H9 (cell line): ENCODE data around the gene ANAPC15. TPM values are rescaled to one million over a fixed set of nuclear protein-coding genes. Genes with fewer than 3 reads are reported as not detected.

ENCODE experiments used
- DNase-seq: peaks from one replicate; pipeline ENCODE4 v3.0.0-alpha.2; 2017
- H2AFZ ChIP-seq: one replicate; pipeline ENCODE4 v1.6.1; 2013; ENCODE audit warnings: mild to moderate bottlenecking, low read length, control low read depth, moderate library complexity
- H2AK5ac ChIP-seq: 2 replicates; pipeline ENCODE4 v1.6.1; 2013; ENCODE audit warnings: low read length, control low read depth, mixed read lengths; ENCODE audit not compliant: insufficient read length
- H2BK120ac ChIP-seq: one replicate; pipeline ENCODE4 v1.6.1; 2013; ENCODE audit warnings: low read depth, mild to moderate bottlenecking, low read length, control low read depth, inconsistent platforms; ENCODE audit not compliant: poor library complexity, severe bottlenecking
- H2BK12ac ChIP-seq: 2 replicates; pipeline ENCODE4 v1.6.1; 2013; ENCODE audit warnings: low read length, control low read depth, mixed read lengths, low read depth; ENCODE audit not compliant: insufficient read length
- H2BK15ac ChIP-seq: 2 replicates; pipeline ENCODE4 v1.6.1; 2013; ENCODE audit warnings: low read depth, low read length, control low read depth
- H2BK20ac ChIP-seq: one replicate; pipeline ENCODE4 v1.6.1; 2013; ENCODE audit warnings: low read depth, mild to moderate bottlenecking, low read length, control low read depth, inconsistent platforms; ENCODE audit not compliant: poor library complexity, severe bottlenecking
- H2BK5ac ChIP-seq: 2 replicates; pipeline ENCODE4 v1.6.1; 2013; ENCODE audit warnings: low read length, control low read depth, mixed read lengths; ENCODE audit not compliant: insufficient read length
- H3K14ac ChIP-seq: 2 replicates; pipeline ENCODE4 v1.6.1; 2013; ENCODE audit warnings: low read length, control low read depth; ENCODE audit not compliant: insufficient read depth
- H3K18ac ChIP-seq: 2 replicates; pipeline ENCODE4 v1.6.1; 2013; ENCODE audit warnings: low read depth, mild to moderate bottlenecking, mixed read lengths, low read length, control low read depth; ENCODE audit not compliant: insufficient read length
- H3K23ac ChIP-seq: 2 replicates; pipeline ENCODE4 v1.6.1; 2013; ENCODE audit warnings: low read length, control low read depth, mixed read lengths, low read depth; ENCODE audit not compliant: insufficient read length
- H3K23me2 ChIP-seq: 2 replicates; pipeline ENCODE4 v1.6.1; 2013; ENCODE audit warnings: low read depth, mild to moderate bottlenecking, mixed read lengths, low read length, control low read depth; ENCODE audit not compliant: insufficient read length, poor library complexity, severe bottlenecking
- H3K27ac ChIP-seq: 2 replicates; pipeline ENCODE4 v1.5.1; 2013; ENCODE audit warnings: low read length, control low read depth, mixed read lengths, low read depth; ENCODE audit not compliant: insufficient read length
- H3K27me3 ChIP-seq: 2 replicates; pipeline ENCODE4 v1.6.1; 2013; ENCODE audit warnings: low read length, control low read depth, inconsistent platforms; ENCODE audit not compliant: insufficient read depth
- H3K4ac ChIP-seq: 2 replicates; pipeline ENCODE4 v1.6.1; 2013; ENCODE audit warnings: low read depth, mild to moderate bottlenecking, control low read depth, inconsistent platforms, low read length, moderate library complexity
- H3K4me1 ChIP-seq: 2 replicates; pipeline ENCODE4 v1.6.1; 2013; ENCODE audit warnings: low read length, control low read depth, inconsistent platforms; ENCODE audit not compliant: insufficient read depth
- H3K4me2 ChIP-seq: 2 replicates; pipeline ENCODE4 v1.6.1; 2013; ENCODE audit warnings: low read length, control low read depth, mixed read lengths; ENCODE audit not compliant: insufficient read length, insufficient read depth
- H3K56ac ChIP-seq: 2 replicates; pipeline ENCODE4 v1.6.1; 2013; ENCODE audit warnings: low read depth, mild to moderate bottlenecking, mixed read lengths, low read length, control low read depth; ENCODE audit not compliant: insufficient read length
- H3K79me1 ChIP-seq: 2 replicates; pipeline ENCODE4 v1.6.1; 2013; ENCODE audit warnings: low read depth, mild to moderate bottlenecking, moderate library complexity, low read length, control low read depth, inconsistent platforms; ENCODE audit not compliant: insufficient read depth, poor library complexity, severe bottlenecking
- H3K79me2 ChIP-seq: 2 replicates; pipeline ENCODE4 v1.6.1; 2013; ENCODE audit warnings: low read length, control low read depth, inconsistent platforms; ENCODE audit not compliant: insufficient read depth
- H3K9ac ChIP-seq: 2 replicates; pipeline ENCODE4 v1.6.1; 2013; ENCODE audit warnings: low read length, control low read depth, mixed read lengths; ENCODE audit not compliant: insufficient read length; ENCODE audit errors: extremely low read depth
- H3K9me3 ChIP-seq: one replicate; pipeline ENCODE4 v1.6.1; 2013; ENCODE audit warnings: low read depth, low read length, inconsistent platforms; ENCODE audit not compliant: control insufficient read depth
- H3T11ph ChIP-seq: one replicate; pipeline ENCODE4 v1.6.1; 2013; ENCODE audit warnings: mild to moderate bottlenecking, low read length, control low read depth, inconsistent platforms
- H4K20me1 ChIP-seq: one replicate; pipeline ENCODE4 v1.6.1; 2013; ENCODE audit not compliant: control insufficient read depth, insufficient read length, insufficient read depth
- H4K5ac ChIP-seq: 2 replicates; pipeline ENCODE4 v1.6.1; 2013; ENCODE audit warnings: low read depth, mild to moderate bottlenecking, mixed read lengths, low read length, control low read depth; ENCODE audit not compliant: insufficient read length
- H4K8ac ChIP-seq: replicated peaks from 2 replicates; pipeline ENCODE4 v1.6.1; 2013; ENCODE audit warnings: low read length, control low read depth, mixed read lengths, low read depth; ENCODE audit not compliant: insufficient read length
- H4K91ac ChIP-seq: 2 replicates; pipeline ENCODE4 v1.6.1; 2013; ENCODE audit warnings: low read depth, mild to moderate bottlenecking, moderate library complexity, mixed read lengths, low read length, control low read depth; ENCODE audit not compliant: insufficient read length
- H3K27ac Mint-ChIP-seq, 3 experiments: 2 replicates in 2 of 3; 3 replicates in 1 of 3; pipeline ENCODE4 v1.8.0; 2020 to 2021; ENCODE audit warnings: mixed read lengths in 3 of 3, mild to moderate bottlenecking in 1 of 3, moderate library complexity in 1 of 3
- H3K27me3 Mint-ChIP-seq: 2 replicates; pipeline ENCODE4 v1.8.0; 2021; ENCODE audit warnings: low read depth, mild to moderate bottlenecking, moderate library complexity, mixed read lengths
- H3K36me3 Mint-ChIP-seq, 3 experiments: 2 replicates in 2 of 3; 3 replicates in 1 of 3; pipeline ENCODE4 v1.8.0; 2020 to 2021; ENCODE audit warnings: low read depth in 3 of 3, mixed read lengths in 3 of 3; ENCODE audit not compliant: insufficient read depth in 1 of 3
- H3K4me1 Mint-ChIP-seq, 2 experiments: 2 replicates each; pipeline ENCODE4 v1.8.0; 2020; ENCODE audit warnings: mixed read lengths in 2 of 2
- H3K4me3 Mint-ChIP-seq, 2 experiments: 2 replicates in 1 of 2; 3 replicates in 1 of 2; pipeline ENCODE4 v1.8.0; 2020 to 2021; ENCODE audit warnings: mild to moderate bottlenecking in 2 of 2, mixed read lengths in 2 of 2, moderate library complexity in 1 of 2
- H3K9me3 Mint-ChIP-seq, 2 experiments: 2 replicates in 1 of 2; 3 replicates in 1 of 2; pipeline ENCODE4 v1.8.0; 2020; ENCODE audit warnings: mild to moderate bottlenecking in 2 of 2, mixed read lengths in 2 of 2, moderate library complexity in 1 of 2
- WGBS: extraction: QIAGEN DNeasy Blood & Tissue Kit; methylation state at CpG from one replicate; pipeline ENCODE4 v1.1.7; 2013; ENCODE audit warnings: missing lambda C conversion rate, low lambda C conversion rate, mixed read lengths; ENCODE audit not compliant: insufficient read length; ENCODE audit errors: extremely low coverage; 5-methylcytosine and 5-hydroxymethylcytosine counted together
- total RNA-seq: library from RNA; stranded (reverse); gene quantifications from 2 replicates; pipeline ENCODE4 v1.2.1, GENCODE V29; 2021
- TF ChIP-seq, protein P1 (sequence below): fragments of 200-600 bp; sonication (generic); conservative IDR thresholded peaks from 3 replicates; pipeline ENCODE4 v1.8.0; 2021; ENCODE audit warnings: antibody characterized with exemption, mild to moderate bottlenecking

The ANAPC15 gene
- total RNA-seq, 1 experiment from 2014 or later, result 72.6 TPM

- no peak within 1 kb of the TSS for H3K56ac ChIP-seq
- Mint-ChIP-seq H3K9me3 (no peaks in the 10 kb centered on the region), H3K27ac (peak within 1 kb of the TSS; percentile 93 to 99 (median 98)), H3K27me3 (no peaks in the 10 kb centered on the region), H3K4me1 (peaks cover 24 to 30% of the 10 kb centered on the region in 2 experiments), H3K36me3 (peaks cover 9 to 46% (median 27%) of the 10 kb centered on the region in 3 experiments), H3K4me3 (peak within 1 kb of the TSS; percentile 93)
- H3K79me2 ChIP-seq, result peaks cover 14% of the 10 kb centered on the region; the same call in 1 of the 2 replicates
- no peaks in the 10 kb centered on the region for H3K27me3 ChIP-seq
- H3K23me2 ChIP-seq, result peaks cover 7% of the 10 kb centered on the region
- peak within 1 kb of the TSS; percentile 4 for H4K5ac ChIP-seq
- H2BK15ac ChIP-seq, result no peak within 1 kb of the TSS
- no peak within 1 kb of the TSS for H2BK12ac ChIP-seq
- peaks cover 3% of the 10 kb centered on the region for H3K79me1 ChIP-seq
- no CpG with 5 or more reads among the region's 64 CpGs for WGBS
- H3K9ac ChIP-seq, result peak within 1 kb of the TSS; percentile 97
- DNase-seq, result peak; percentile 99
- H2BK5ac ChIP-seq, result no peak within 1 kb of the TSS
- H2AFZ ChIP-seq, result no peak within 1 kb of the TSS
- no peak within 1 kb of the TSS for H2AK5ac ChIP-seq
- H3K9me3 ChIP-seq, result no peaks in the 10 kb centered on the region
- no peak within 1 kb of the TSS for H2BK120ac ChIP-seq
- H3K14ac ChIP-seq, result peak within 1 kb of the TSS; percentile 80; the same call in 1 of the 2 replicates
- no peaks in the 10 kb centered on the region; the same call in 1 of the 2 replicates for H3K4me1 ChIP-seq
- peaks cover 2% of the 10 kb centered on the region for H4K20me1 ChIP-seq
- H3K4ac ChIP-seq, result peak within 1 kb of the TSS; percentile 21; the same call in 1 of the 2 replicates
- peak within 1 kb of the TSS; percentile 78 for H3K4me2 ChIP-seq
- H3K23ac ChIP-seq, result no peak within 1 kb of the TSS
- peak within 1 kb of the TSS; percentile 75 for H3K18ac ChIP-seq
- peak within 1 kb of the TSS; percentile 34 for H3K27ac ChIP-seq
- TF ChIP-seq, protein P1, sequence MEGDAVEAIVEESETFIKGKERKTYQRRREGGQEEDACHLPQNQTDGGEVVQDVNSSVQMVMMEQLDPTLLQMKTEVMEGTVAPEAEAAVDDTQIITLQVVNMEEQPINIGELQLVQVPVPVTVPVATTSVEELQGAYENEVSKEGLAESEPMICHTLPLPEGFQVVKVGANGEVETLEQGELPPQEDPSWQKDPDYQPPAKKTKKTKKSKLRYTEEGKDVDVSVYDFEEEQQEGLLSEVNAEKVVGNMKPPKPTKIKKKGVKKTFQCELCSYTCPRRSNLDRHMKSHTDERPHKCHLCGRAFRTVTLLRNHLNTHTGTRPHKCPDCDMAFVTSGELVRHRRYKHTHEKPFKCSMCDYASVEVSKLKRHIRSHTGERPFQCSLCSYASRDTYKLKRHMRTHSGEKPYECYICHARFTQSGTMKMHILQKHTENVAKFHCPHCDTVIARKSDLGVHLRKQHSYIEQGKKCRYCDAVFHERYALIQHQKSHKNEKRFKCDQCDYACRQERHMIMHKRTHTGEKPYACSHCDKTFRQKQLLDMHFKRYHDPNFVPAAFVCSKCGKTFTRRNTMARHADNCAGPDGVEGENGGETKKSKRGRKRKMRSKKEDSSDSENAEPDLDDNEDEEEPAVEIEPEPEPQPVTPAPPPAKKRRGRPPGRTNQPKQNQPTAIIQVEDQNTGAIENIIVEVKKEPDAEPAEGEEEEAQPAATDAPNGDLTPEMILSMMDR, result peak; percentile 63
- no peak within 1 kb of the TSS for H4K8ac ChIP-seq
- H2BK20ac ChIP-seq, result no peak within 1 kb of the TSS
- no peak within 1 kb of the TSS for H3T11ph ChIP-seq
- no peak within 1 kb of the TSS for H4K91ac ChIP-seq
These were observed 9.3 kb downstream of the ANAPC15 start, which contains the start of gene LAMTOR1 for GRCh38 chr11:72102946-72103753. TSS of gene LAMTOR1 (minus strand) at chr11:72103297. CDS start at chr11:72103224, 73 bp downstream.
